ENCODE results near the gene PDE4D. TPM values are rescaled to one million over a fixed set of nuclear protein-coding genes. Genes with fewer than 3 reads are reported as not detected.
A peak's percentile ranks its signal among the peaks of the same experiment; 100 is the strongest.
"Not testable (repeated sequence)": the region's sequence is repeated elsewhere in the genome, so short reads cannot be mapped to it uniquely, and the experiment has no call there.

PDE4D gene
- total RNA-seq, 1 experiment from 2014 or later, result 3.3 TPM

GRCh38 chr5:59575648-59576445, 317.7 kb downstream of the PDE4D start (continued):
- TF ChIP-seq MYBL2 (CRISPR knock-in tag; IDR thresholded peaks at IDR 0.05), result no peak

- H3K9me3 Mint-ChIP-seq, result peaks cover 10% of the 10 kb centered on the region
- CTCF ChIA-PET; H3K36me3 Mint-ChIP-seq; H3K27me3 Mint-ChIP-seq (ENCODE audit: low read depth); POLR2A ChIA-PET; DNase-seq (ENCODE audit: low spot score); H3K4me3 Mint-ChIP-seq: not testable (repeated sequence)
- peak; percentile 31 for ATAC-seq
- peaks cover 47% of the 10 kb centered on the region for H3K4me1 Mint-ChIP-seq
- peak overlapping the region; percentile 48; the same call in 1 of the 2 replicates for H3K27ac Mint-ChIP-seq
Observed at GRCh38 chr5:59573509-59573908, 320.0 kb downstream of the PDE4D start.

- H3K27me3 Mint-ChIP-seq (ENCODE audit: low read depth), result no peaks in the 10 kb centered on the region
- ChIA-PET POLR2A (no interaction called here), CTCF (interaction anchor here (1.1 to 1.2 kb wide), 2 partner anchors 15 to 102 kb away, joined by 3 read pairs; no protein-coding TSS in a partner anchor)
- DNase-seq (ENCODE audit: low spot score), result no peak
- no peak overlapping the region for H3K4me3 Mint-ChIP-seq
- peaks cover 27% of the 10 kb centered on the region for H3K9me3 Mint-ChIP-seq
- peaks cover 12% of the 10 kb centered on the region for H3K36me3 Mint-ChIP-seq
- no peak for ATAC-seq
- H3K4me1 Mint-ChIP-seq, result peaks cover 46% of the 10 kb centered on the region
- no peak overlapping the region; the same call in 1 of the 2 replicates for H3K27ac Mint-ChIP-seq
- TF ChIP-seq E2F5 (CRISPR knock-in tag; IDR thresholded peaks at IDR 0.05), result no peak
- no peak for TF ChIP-seq JAZF1 (CRISPR knock-in tag; IDR thresholded peaks at IDR 0.05)
- TF ChIP-seq ATF6 (CRISPR knock-in tag; IDR thresholded peaks at IDR 0.05), result no peak
- TF ChIP-seq ZNF671 (CRISPR knock-in tag; IDR thresholded peaks at IDR 0.05), result no peak
- TF ChIP-seq ZNF423 (CRISPR knock-in tag; IDR thresholded peaks at IDR 0.05), result no peak
Observed at GRCh38 chr5:59571067-59571466, 322.5 kb downstream of the PDE4D start.

GRCh38 chr5:59569608-59570334, 323.8 kb downstream of the PDE4D start:
- peaks cover 27% of the 10 kb centered on the region for H3K9me3 Mint-ChIP-seq
- H3K4me3 Mint-ChIP-seq, result no peak overlapping the region
- ChIA-PET POLR2A (no interaction called here), CTCF (interaction anchor here (0.6 to 1.8 kb wide), 5 partner anchors 12 to 104 kb away, joined by 3 to 6 read pairs (median 3); no protein-coding TSS in a partner anchor)
- peaks cover 47% of the 10 kb centered on the region for H3K4me1 Mint-ChIP-seq
- H3K27me3 Mint-ChIP-seq (ENCODE audit: low read depth), result no peaks in the 10 kb centered on the region
- H3K36me3 Mint-ChIP-seq, result peaks cover 12% of the 10 kb centered on the region
- DNase-seq (ENCODE audit: low spot score) (no peak), ATAC-seq (peak; percentile 75)
- peak overlapping the region; percentile 82 for H3K27ac Mint-ChIP-seq
- TF ChIP-seq IRF2 (CRISPR knock-in tag; IDR thresholded peaks at IDR 0.05; ENCODE audit: borderline replicate concordance, low read depth) (no peak), JUN (CRISPR knock-in tag; IDR thresholded peaks at IDR 0.05) (no peak), ZBTB43 (CRISPR knock-in tag; IDR thresholded peaks at IDR 0.05) (no peak), HMGA2 (CRISPR knock-in tag; IDR thresholded peaks at IDR 0.05) (no peak), PRDM15 (CRISPR knock-in tag; IDR thresholded peaks at IDR 0.05) (no peak), ZNF317 (CRISPR knock-in tag; IDR thresholded peaks at IDR 0.05; ENCODE audit: borderline replicate concordance, low read depth) (no peak)
